H9 (cell line): ENCODE measurements around the gene CR1. TPM values are rescaled to one million over a fixed set of nuclear protein-coding genes. Genes with fewer than 3 reads are reported as not detected.

Experiments used
- DNase-seq: peaks from one replicate; pipeline ENCODE4 v3.0.0-alpha.2; 2017
- H2AFZ ChIP-seq: one replicate; pipeline ENCODE4 v1.6.1; 2013; ENCODE audit warnings: mild to moderate bottlenecking, low read length, control low read depth, moderate library complexity
- H2AK5ac ChIP-seq: 2 replicates; pipeline ENCODE4 v1.6.1; 2013; ENCODE audit warnings: low read length, control low read depth, mixed read lengths; ENCODE audit not compliant: insufficient read length
- H2BK120ac ChIP-seq: one replicate; pipeline ENCODE4 v1.6.1; 2013; ENCODE audit warnings: low read depth, mild to moderate bottlenecking, low read length, control low read depth, inconsistent platforms; ENCODE audit not compliant: poor library complexity, severe bottlenecking
- H2BK12ac ChIP-seq: 2 replicates; pipeline ENCODE4 v1.6.1; 2013; ENCODE audit warnings: low read length, control low read depth, mixed read lengths, low read depth; ENCODE audit not compliant: insufficient read length
- H2BK15ac ChIP-seq: 2 replicates; pipeline ENCODE4 v1.6.1; 2013; ENCODE audit warnings: low read depth, low read length, control low read depth
- H2BK20ac ChIP-seq: one replicate; pipeline ENCODE4 v1.6.1; 2013; ENCODE audit warnings: low read depth, mild to moderate bottlenecking, low read length, control low read depth, inconsistent platforms; ENCODE audit not compliant: poor library complexity, severe bottlenecking
- H2BK5ac ChIP-seq: 2 replicates; pipeline ENCODE4 v1.6.1; 2013; ENCODE audit warnings: low read length, control low read depth, mixed read lengths; ENCODE audit not compliant: insufficient read length
- H3K14ac ChIP-seq: 2 replicates; pipeline ENCODE4 v1.6.1; 2013; ENCODE audit warnings: low read length, control low read depth; ENCODE audit not compliant: insufficient read depth
- H3K18ac ChIP-seq: 2 replicates; pipeline ENCODE4 v1.6.1; 2013; ENCODE audit warnings: low read depth, mild to moderate bottlenecking, mixed read lengths, low read length, control low read depth; ENCODE audit not compliant: insufficient read length
- H3K23ac ChIP-seq: 2 replicates; pipeline ENCODE4 v1.6.1; 2013; ENCODE audit warnings: low read length, control low read depth, mixed read lengths, low read depth; ENCODE audit not compliant: insufficient read length
- H3K23me2 ChIP-seq: 2 replicates; pipeline ENCODE4 v1.6.1; 2013; ENCODE audit warnings: low read depth, mild to moderate bottlenecking, mixed read lengths, low read length, control low read depth; ENCODE audit not compliant: insufficient read length, poor library complexity, severe bottlenecking
- H3K27ac ChIP-seq: 2 replicates; pipeline ENCODE4 v1.5.1; 2013; ENCODE audit warnings: low read length, control low read depth, mixed read lengths, low read depth; ENCODE audit not compliant: insufficient read length
- H3K27me3 ChIP-seq: 2 replicates; pipeline ENCODE4 v1.6.1; 2013; ENCODE audit warnings: low read length, control low read depth, inconsistent platforms; ENCODE audit not compliant: insufficient read depth
- H3K4ac ChIP-seq: 2 replicates; pipeline ENCODE4 v1.6.1; 2013; ENCODE audit warnings: low read depth, mild to moderate bottlenecking, control low read depth, inconsistent platforms, low read length, moderate library complexity
- H3K4me1 ChIP-seq: 2 replicates; pipeline ENCODE4 v1.6.1; 2013; ENCODE audit warnings: low read length, control low read depth, inconsistent platforms; ENCODE audit not compliant: insufficient read depth
- H3K4me2 ChIP-seq: 2 replicates; pipeline ENCODE4 v1.6.1; 2013; ENCODE audit warnings: low read length, control low read depth, mixed read lengths; ENCODE audit not compliant: insufficient read length, insufficient read depth
- H3K56ac ChIP-seq: 2 replicates; pipeline ENCODE4 v1.6.1; 2013; ENCODE audit warnings: low read depth, mild to moderate bottlenecking, mixed read lengths, low read length, control low read depth; ENCODE audit not compliant: insufficient read length
- H3K79me1 ChIP-seq: 2 replicates; pipeline ENCODE4 v1.6.1; 2013; ENCODE audit warnings: low read depth, mild to moderate bottlenecking, moderate library complexity, low read length, control low read depth, inconsistent platforms; ENCODE audit not compliant: insufficient read depth, poor library complexity, severe bottlenecking
- H3K79me2 ChIP-seq: 2 replicates; pipeline ENCODE4 v1.6.1; 2013; ENCODE audit warnings: low read length, control low read depth, inconsistent platforms; ENCODE audit not compliant: insufficient read depth
- H3K9ac ChIP-seq: 2 replicates; pipeline ENCODE4 v1.6.1; 2013; ENCODE audit warnings: low read length, control low read depth, mixed read lengths; ENCODE audit not compliant: insufficient read length; ENCODE audit errors: extremely low read depth
- H3K9me3 ChIP-seq: one replicate; pipeline ENCODE4 v1.6.1; 2013; ENCODE audit warnings: low read depth, low read length, inconsistent platforms; ENCODE audit not compliant: control insufficient read depth
- H3T11ph ChIP-seq: one replicate; pipeline ENCODE4 v1.6.1; 2013; ENCODE audit warnings: mild to moderate bottlenecking, low read length, control low read depth, inconsistent platforms
- H4K20me1 ChIP-seq: one replicate; pipeline ENCODE4 v1.6.1; 2013; ENCODE audit not compliant: control insufficient read depth, insufficient read length, insufficient read depth
- H4K5ac ChIP-seq: 2 replicates; pipeline ENCODE4 v1.6.1; 2013; ENCODE audit warnings: low read depth, mild to moderate bottlenecking, mixed read lengths, low read length, control low read depth; ENCODE audit not compliant: insufficient read length
- H4K8ac ChIP-seq: replicated peaks from 2 replicates; pipeline ENCODE4 v1.6.1; 2013; ENCODE audit warnings: low read length, control low read depth, mixed read lengths, low read depth; ENCODE audit not compliant: insufficient read length
- H4K91ac ChIP-seq: 2 replicates; pipeline ENCODE4 v1.6.1; 2013; ENCODE audit warnings: low read depth, mild to moderate bottlenecking, moderate library complexity, mixed read lengths, low read length, control low read depth; ENCODE audit not compliant: insufficient read length
- H3K27ac Mint-ChIP-seq, 3 experiments: 2 replicates in 2 of 3; 3 replicates in 1 of 3; pipeline ENCODE4 v1.8.0; 2020 to 2021; ENCODE audit warnings: mixed read lengths in 3 of 3, mild to moderate bottlenecking in 1 of 3, moderate library complexity in 1 of 3
- H3K27me3 Mint-ChIP-seq: 2 replicates; pipeline ENCODE4 v1.8.0; 2021; ENCODE audit warnings: low read depth, mild to moderate bottlenecking, moderate library complexity, mixed read lengths
- H3K36me3 Mint-ChIP-seq, 3 experiments: 2 replicates in 2 of 3; 3 replicates in 1 of 3; pipeline ENCODE4 v1.8.0; 2020 to 2021; ENCODE audit warnings: low read depth in 3 of 3, mixed read lengths in 3 of 3; ENCODE audit not compliant: insufficient read depth in 1 of 3
- H3K4me1 Mint-ChIP-seq, 2 experiments: 2 replicates each; pipeline ENCODE4 v1.8.0; 2020; ENCODE audit warnings: mixed read lengths in 2 of 2
- H3K4me3 Mint-ChIP-seq, 2 experiments: 2 replicates in 1 of 2; 3 replicates in 1 of 2; pipeline ENCODE4 v1.8.0; 2020 to 2021; ENCODE audit warnings: mild to moderate bottlenecking in 2 of 2, mixed read lengths in 2 of 2, moderate library complexity in 1 of 2
- H3K9me3 Mint-ChIP-seq, 2 experiments: 2 replicates in 1 of 2; 3 replicates in 1 of 2; pipeline ENCODE4 v1.8.0; 2020; ENCODE audit warnings: mild to moderate bottlenecking in 2 of 2, mixed read lengths in 2 of 2, moderate library complexity in 1 of 2
- WGBS: extraction: QIAGEN DNeasy Blood & Tissue Kit; methylation state at CpG from one replicate; pipeline ENCODE4 v1.1.7; 2013; ENCODE audit warnings: missing lambda C conversion rate, low lambda C conversion rate, mixed read lengths; ENCODE audit not compliant: insufficient read length; ENCODE audit errors: extremely low coverage; 5-methylcytosine and 5-hydroxymethylcytosine counted together
- total RNA-seq: library from RNA; stranded (reverse); gene quantifications from 2 replicates; pipeline ENCODE4 v1.2.1, GENCODE V29; 2021
- TF ChIP-seq, protein P1 (sequence below): fragments of 200-600 bp; sonication (generic); conservative IDR thresholded peaks from 3 replicates; pipeline ENCODE4 v1.8.0; 2021; ENCODE audit warnings: antibody characterized with exemption, mild to moderate bottlenecking

Gene CR1
- total RNA-seq, 1 experiment from 2014 or later = 0.04 TPM

DNA sequence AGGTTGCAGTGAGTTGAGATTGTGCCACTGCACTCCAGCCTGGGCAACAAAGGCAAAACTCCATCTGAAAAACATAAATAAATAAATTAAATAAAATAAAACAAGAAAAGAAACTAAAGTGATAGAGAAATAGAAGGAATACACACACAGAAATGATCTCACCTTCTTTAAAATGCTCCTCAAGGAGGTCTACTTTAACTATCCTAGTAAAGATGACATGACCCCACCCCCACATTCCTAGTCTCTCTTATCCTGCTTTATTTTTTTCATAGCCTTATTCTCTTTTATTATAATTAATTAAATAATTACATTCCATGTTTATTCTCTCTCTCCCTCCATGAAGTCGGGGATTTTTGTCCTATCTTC, 131.0 kb downstream of the CR1 start:
- H3K4me2 ChIP-seq = no peak overlapping the region
- Mint-ChIP-seq H3K27me3 (no peaks in the 10 kb centered on the region), H3K36me3 (peaks cover 1 to 17% (median 9%) of the 10 kb centered on the region in 3 experiments; a peak in 6 of 7 replicates), H3K4me1 (peaks cover 18 to 23% of the 10 kb centered on the region in 2 experiments), H3K4me3 (no peak overlapping the region), H3K27ac (no peak overlapping the region), H3K9me3 (peaks cover 7 to 9% of the 10 kb centered on the region in 2 experiments; a peak in 3 of 5 replicates)
- H2BK12ac ChIP-seq = no peak overlapping the region
- no peak overlapping the region for H3K9ac ChIP-seq
- TF ChIP-seq, protein P1, sequence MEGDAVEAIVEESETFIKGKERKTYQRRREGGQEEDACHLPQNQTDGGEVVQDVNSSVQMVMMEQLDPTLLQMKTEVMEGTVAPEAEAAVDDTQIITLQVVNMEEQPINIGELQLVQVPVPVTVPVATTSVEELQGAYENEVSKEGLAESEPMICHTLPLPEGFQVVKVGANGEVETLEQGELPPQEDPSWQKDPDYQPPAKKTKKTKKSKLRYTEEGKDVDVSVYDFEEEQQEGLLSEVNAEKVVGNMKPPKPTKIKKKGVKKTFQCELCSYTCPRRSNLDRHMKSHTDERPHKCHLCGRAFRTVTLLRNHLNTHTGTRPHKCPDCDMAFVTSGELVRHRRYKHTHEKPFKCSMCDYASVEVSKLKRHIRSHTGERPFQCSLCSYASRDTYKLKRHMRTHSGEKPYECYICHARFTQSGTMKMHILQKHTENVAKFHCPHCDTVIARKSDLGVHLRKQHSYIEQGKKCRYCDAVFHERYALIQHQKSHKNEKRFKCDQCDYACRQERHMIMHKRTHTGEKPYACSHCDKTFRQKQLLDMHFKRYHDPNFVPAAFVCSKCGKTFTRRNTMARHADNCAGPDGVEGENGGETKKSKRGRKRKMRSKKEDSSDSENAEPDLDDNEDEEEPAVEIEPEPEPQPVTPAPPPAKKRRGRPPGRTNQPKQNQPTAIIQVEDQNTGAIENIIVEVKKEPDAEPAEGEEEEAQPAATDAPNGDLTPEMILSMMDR = no peak
- H3K14ac ChIP-seq = no peak overlapping the region
- no CpG with 5 or more reads among the region's 1 CpG for WGBS
- H3K79me2 ChIP-seq = no peaks in the 10 kb centered on the region
- H4K91ac ChIP-seq = no peak overlapping the region
- H3T11ph ChIP-seq = no peak overlapping the region
- no peak overlapping the region for H2AFZ ChIP-seq
- H3K79me1 ChIP-seq = no peaks in the 10 kb centered on the region
- H3K4me1 ChIP-seq = peaks cover 4% of the 10 kb centered on the region; the same call in 1 of the 2 replicates
- no peak overlapping the region for H3K23ac ChIP-seq
- H2BK15ac ChIP-seq = no peak overlapping the region
- no peak overlapping the region for H2BK5ac ChIP-seq
- H3K4ac ChIP-seq = no peak overlapping the region
- H3K23me2 ChIP-seq = no peaks in the 10 kb centered on the region
- no peak overlapping the region for H2BK20ac ChIP-seq
- H3K9me3 ChIP-seq = peaks cover 10% of the 10 kb centered on the region
- no peak overlapping the region for H4K8ac ChIP-seq
- no peak overlapping the region for H3K56ac ChIP-seq
- no peaks in the 10 kb centered on the region for H4K20me1 ChIP-seq
- H2AK5ac ChIP-seq = no peak overlapping the region
- no peak for DNase-seq
- H3K27me3 ChIP-seq = no peaks in the 10 kb centered on the region
- no peak overlapping the region for H3K18ac ChIP-seq
- no peak overlapping the region for H3K27ac ChIP-seq
- no peak overlapping the region for H4K5ac ChIP-seq
- H2BK120ac ChIP-seq = no peak overlapping the region
